CD4-positive, alpha-beta T cell treated with Interleukin-17A for 1 hour (primary cell): ENCODE measurements around the gene HOXC6.

ENCODE experiments used
- DNase-seq: peaks from one replicate; pipeline ENCODE4 v3.0.0-alpha.2; 2020

The HOXC6 gene

DNA sequence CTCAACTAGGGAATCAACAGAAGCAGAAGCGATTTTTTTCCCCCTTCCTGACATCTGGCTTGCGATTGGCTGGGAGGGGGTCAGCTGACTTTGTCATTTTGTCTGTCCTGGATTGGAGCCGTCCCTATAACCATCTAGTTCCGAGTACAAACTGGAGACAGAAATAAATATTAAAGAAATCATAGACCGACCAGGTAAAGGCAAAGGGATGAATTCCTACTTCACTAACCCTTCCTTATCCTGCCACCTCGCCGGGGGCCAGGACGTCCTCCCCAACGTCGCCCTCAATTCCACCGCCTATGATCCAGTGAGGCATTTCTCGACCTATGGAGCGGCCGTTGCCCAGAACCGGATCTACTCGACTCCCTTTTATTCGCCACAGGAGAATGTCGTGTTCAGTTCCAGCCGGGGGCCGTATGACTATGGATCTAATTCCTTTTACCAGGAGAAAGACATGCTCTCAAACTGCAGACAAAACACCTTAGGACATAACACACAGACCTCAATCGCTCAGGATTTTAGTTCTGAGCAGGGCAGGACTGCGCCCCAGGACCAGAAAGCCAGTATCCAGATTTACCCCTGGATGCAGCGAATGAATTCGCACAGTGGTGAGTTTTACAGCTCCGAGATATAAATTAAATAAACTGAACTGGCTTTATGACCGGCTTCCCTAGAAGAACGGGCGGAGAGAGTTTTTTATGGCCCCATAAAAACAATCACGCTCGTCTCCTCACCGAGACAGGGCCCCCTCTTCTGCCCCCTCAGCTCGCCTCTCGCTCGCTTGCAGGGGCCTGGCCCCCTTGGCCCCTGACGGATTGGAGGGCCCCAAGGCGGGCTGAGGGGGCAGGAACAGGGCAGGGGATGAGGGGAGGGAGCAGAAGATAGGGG, at the start of gene HOXC6:
TSS of gene HOXC6 (plus strand) at position 127 of the 888 bp plus-strand sequence. CDS start at position 209, 82 bp downstream.
- DNase-seq: no peak

DNA sequence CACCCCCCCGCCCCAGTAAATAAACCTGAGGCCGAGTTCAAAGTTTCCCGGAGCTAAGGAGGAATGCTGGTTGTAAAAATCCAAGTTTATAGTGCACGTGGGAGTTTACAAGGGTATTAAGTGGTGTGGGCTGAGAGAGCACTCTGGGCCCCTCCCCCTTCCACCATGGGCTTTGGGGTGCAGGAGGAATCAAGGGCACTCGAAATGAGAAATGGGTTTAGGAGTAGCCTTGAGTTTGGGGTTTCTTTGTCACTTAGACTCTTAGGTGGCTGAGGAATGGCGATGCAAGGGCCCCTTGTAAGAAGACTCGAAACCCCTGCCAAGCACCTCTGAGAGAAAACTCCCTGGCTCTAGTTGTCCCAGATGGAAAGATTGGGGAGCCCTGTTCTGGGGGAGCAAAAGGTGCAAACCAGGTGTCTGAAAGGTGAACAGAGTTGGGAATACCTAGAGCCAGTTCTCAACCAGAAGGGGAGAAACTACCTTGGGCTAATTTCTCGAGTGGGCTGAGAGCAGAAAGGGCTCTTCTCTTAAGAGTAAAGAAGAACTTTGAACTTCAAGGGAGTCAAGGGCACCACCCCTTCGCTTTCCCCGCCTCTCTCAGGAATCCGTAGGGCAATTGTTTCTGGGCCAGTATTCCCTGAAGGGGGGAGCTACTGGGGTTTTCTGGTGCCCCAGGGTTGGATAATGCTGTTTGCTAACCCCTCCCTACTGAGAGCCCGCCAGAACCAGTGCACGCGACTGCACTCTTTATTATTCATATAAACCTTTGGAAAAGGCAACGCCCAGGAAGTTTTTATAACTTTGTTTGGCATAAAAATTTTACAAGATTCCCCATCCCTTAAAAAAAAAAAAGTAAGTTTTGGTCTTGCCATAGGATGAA, 49.5 kb upstream of the HOXC6 start:
- no peak for DNase-seq

DNA sequence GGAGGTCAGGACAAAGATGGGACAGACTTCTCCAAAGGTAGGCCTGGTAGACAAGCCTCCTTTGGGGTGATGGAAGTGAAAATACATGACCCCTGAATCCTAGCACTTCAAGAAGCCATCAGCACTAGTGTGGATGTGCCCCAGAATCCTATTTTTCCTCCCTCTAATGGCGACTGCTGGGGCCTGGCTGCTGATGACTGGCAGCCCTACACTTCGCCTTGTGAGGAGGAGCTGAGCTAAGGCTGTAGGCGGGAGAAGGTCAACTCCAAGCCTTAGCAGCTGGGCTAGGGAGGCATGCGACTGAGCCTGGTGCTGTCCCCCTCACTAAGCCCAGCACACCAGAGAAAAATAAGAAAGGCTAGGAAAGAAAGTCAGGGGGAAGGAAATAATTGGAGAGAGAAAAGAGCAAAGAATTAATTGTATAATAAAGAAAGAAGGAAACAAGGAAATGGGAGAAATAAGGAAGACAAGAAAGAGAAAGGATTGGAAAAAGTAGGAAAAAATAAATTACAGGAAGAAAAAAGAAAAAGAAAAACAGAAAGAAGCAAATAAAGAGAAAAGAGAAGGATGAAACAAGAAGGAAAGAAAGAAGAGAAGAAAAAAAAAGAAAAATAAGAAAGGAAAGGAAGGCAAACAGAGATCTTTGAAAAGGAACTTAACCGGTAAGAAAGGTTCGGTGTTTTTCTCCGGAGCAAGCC, 48.0 kb upstream of the HOXC6 start:
- no peak for DNase-seq

DNA sequence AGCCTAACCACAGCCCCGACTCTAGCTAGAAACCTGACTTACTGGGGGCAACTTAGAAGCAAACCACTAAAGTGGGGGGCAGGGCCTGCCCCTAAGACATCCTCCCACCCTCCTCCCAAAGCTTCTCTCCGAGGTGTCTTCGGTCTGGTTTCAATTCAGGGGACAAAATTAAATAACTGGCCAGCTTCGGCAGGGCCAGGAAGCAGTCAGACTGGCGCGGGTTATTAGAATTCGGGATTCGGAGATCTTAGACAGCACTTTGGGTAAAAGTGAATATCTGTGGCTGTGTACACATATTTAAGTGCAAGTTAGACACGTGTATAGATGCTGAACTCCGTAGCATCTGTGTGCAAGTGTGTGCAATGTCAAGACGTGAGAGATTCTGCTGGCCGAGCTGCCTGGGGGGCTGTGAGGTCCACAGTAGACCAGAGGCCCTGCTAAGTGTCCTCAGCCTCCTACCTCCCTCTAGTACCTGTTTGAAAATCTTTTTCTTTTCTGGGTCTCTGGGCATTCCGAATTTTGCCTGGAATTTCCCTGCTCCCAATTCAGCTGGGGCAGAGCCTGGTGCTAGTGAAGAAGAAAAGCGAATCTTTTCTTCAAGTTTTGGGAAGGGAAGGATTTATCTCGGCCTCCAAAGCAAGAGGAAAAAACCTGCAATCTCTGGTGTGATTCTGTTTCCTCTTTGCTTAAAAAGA, 47.3 kb upstream of the HOXC6 start:
- no peak for DNase-seq

DNA sequence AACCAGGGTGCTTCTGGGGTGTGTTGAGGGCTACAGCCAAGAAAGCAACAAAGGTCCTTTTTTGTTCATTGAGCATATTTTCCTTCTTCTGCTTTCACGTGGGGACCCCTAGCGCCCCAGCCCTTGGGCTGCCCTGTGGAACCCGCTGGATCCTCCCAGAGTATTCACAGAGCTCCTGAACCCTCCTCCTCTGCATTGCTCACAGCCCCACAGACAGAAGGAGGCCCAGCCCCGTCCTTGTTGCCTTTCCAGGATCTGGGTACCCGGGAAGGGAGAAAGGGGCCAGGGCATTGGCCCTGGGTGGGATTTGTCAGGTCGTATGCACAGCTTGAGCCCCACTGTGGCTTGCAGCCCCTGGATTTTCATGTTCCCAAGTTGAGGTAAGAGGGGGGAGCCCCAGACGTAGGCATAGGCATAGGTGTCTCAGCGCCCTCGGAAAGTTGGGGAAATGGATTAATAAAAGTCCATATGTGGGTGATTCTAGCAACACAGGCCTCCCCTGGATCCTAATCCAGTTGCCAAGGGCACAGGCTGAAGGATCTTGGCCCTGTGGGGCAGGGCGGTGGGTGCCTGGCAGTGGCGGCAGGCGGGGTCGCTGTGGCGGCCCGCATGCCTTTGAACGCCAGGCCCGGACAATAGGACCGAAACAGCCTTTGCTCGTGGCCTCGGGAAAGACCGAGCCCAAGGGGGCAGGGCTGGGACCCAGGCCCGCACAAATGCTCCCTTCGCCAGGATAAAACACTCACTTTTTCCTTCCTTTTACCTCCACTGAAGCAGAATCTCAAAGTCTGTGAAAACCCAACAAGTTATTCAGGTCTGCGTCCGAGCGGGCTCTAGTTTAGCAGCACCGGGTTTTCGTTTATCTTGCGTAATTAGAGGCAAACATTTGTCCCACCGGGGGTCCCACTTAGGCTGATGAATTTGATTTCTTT, 46.3 kb upstream of the HOXC6 start:
- no peak for DNase-seq

DNA sequence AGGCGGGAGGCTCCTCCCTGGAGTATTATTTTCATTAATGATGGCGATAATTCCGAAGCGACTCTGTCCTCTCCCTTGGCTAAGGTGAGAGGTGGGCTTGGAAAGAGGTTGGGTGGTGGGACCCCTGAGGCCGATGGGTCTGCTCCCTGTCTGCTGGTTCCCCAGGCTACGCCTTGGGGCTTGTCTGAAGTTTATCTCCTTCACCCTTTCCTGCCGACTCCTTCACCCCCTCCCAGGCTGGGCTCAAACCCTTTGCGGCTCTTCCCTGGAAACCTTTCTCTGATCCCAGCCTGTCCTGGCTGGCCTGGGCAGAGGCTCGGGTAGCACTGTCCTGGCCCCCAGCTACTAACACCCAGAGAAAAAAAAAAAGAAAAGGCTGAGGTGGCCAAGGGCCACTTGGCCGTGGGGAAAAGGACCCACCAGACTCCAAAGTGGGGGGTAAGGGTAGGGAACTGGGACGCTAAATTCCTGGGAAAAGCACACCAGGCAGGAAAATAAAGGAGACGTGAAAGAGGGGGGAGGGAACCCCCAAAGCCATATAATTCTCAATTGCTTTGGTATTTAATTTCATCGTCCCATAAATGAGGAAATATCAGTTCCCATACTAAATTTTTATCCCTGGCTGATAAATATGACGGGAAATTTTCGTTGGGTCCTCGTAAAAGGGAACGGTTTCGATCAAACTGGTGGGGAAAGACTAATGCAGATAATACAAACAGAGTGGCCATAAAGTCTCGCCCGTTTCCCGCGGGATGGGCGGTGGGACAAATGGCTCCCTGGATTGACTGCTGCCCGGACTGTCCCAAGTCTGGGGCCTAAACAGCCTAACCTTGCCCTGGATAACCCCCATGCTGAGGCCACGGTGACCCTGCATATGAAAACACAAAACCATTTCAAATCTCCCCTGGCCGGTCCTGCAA, 45.3 kb upstream of the HOXC6 start:
- DNase-seq: no peak

DNA sequence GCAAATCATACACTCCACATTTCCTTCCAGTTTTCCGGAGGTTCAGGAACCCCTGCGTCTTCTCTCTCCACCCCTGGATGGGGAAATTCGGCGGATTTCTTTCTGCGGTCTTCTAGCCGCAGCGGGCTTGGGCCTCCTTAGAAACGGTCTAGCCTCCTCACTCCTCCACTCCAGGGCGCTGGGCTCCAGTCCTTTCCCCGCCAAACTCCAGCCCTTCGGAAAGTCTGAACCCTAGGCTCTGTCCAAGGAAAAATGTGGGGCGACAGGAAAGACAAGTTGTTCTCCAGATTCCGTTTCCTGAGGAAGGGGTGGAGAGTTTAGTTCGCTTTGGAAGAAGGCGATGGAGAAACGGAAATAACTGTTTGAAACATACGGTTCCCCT, 44.7 kb upstream of the HOXC6 start:
- DNase-seq: no peak

DNA sequence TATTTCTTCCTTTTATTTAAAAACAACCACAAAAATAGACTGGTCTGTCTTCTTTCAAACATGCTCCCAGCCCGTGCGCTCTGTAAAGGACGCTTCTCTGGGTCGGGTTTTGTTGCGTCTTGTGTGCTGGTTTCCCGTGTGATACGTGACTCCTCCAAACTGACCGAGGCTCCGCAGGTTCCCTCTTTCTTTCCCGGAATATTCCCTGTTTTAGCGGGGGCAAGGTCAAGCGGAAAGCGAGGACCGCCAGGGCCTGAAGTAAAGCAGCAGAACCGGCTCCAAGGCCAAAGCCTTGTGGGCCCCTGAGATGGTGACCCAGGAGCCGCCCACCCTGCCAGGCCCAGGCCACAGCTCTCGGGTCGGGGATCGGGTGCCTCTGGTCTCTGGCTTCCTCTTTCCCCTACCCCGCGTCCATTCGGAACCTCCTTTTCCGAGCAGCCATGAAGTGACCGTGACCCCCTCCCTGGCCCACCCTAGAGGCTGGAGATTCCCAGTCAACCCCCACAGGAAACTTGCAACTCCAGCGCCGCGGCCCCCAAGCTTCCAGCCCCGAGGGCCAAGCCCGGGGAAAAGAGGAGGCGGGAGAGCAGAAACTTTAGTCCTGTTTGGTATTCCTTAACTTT, 44.2 kb upstream of the HOXC6 start:
- no peak for DNase-seq

DNA sequence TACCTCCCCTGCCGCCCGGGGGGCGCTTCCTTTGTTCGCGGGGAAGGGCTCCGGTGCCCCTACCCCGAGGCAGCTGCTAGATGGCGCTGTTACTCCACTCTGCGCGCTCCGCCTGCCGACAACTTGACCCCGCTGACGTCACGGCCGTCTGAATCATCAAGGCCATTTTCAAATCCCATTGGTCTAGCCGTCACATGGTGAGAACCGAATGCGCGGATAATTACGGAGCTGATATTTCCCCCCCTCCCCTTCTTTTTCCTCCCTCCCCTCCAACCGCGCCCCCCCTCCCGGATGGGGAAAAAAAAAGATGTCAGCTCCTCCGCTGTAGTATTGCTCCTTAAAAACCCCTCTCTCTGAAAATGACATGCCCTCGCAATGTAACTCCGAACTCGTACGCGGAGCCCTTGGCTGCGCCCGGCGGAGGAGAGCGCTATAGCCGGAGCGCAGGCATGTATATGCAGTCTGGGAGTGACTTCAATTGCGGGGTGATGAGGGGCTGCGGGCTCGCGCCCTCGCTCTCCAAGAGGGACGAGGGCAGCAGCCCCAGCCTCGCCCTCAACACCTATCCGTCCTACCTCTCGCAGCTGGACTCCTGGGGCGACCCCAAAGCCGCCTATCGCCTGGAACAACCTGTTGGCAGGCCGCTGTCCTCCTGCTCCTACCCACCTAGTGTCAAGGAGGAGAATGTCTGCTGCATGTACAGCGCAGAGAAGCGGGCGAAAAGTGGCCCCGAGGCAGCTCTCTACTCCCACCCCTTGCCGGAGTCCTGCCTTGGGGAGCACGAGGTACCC, 43.1 kb upstream of the HOXC6 start, which contains the start of gene HOXC10:
TSS of gene HOXC10 (plus strand) at position 246 of the 791 bp plus-strand sequence. CDS start at position 360, 114 bp downstream.
- DNase-seq: peak; percentile 74

DNA sequence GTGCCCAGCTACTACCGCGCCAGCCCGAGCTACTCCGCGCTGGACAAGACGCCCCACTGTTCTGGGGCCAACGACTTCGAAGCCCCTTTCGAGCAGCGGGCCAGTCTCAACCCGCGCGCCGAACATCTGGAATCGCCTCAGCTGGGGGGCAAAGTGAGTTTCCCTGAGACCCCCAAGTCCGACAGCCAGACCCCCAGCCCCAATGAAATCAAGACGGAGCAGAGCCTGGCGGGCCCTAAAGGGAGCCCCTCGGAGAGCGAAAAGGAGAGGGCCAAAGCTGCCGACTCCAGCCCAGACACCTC, 42.6 kb upstream of the HOXC6 start:
- no peak for DNase-seq

DNA sequence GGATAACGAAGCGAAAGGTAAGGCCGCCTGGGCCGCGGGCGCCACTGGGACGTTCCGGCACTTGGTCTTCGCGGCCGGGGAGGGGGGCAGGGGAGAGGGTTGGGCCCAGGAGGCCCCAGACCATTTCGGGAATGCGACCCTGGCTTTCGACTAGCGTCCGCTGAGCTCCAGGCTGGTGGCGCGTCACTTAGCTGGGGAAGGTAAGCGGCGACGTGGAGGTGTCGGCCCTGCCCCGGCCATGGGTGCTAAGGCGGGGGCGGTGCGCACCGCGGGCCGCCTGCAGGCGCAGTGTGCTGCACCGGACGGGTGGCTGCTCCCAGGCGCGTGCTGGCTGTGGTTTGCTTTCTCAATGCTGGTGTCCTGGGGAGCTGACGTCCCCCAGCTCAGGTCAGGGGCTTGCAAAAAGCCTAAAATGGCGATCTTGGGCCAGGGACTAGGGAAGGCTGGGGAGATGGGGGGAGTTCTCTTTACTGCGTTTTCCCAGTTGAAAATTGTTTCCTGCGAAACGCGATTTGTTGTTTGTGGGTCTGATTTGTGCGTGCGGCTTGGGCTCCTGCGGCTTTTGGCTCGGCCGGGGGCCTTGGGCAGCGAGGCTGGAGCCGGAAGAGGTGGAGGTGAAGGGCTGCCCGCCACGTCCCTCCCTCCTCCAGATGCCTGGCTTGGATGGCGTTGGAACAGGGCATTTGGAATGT, 42.1 kb upstream of the HOXC6 start:
- no peak for DNase-seq

DNA sequence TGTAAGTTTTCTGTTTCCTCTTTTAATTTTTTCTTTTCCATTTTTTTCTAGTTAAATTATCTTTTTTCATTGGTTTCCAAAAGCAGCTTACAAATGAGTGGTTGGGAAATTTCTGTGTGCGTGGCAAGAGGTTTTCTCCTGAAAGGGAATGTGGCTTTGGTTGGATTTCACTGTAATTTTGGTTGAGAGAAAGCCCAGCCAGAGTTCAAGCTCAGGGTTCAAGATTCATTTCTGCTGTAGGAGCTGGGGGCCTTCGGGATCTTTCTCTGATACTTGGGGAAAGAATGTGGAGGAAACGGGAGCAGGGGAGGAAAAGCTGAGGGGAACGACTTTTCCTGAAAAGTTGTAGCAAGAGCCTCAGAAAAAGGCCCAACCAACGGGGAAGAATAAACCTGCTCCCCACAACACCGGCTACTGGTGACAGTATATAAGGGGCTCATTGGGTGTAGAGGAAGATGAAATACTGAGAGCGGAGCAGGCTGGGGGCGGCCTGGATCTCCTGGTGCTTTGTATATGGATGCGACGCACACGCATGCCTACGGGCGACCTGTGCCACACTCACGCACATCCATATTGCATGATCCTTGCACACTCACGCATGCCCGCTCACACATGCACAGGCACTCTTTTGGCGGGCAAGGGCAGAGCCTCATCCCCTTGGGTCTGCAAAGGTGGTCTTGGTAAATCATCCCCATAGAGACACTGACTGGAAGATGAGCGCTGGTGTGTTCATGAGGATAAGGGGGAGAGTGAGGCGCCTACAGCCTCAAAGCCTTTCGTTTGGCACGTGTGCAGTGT, 41.4 kb upstream of the HOXC6 start:
- no peak for DNase-seq

DNA sequence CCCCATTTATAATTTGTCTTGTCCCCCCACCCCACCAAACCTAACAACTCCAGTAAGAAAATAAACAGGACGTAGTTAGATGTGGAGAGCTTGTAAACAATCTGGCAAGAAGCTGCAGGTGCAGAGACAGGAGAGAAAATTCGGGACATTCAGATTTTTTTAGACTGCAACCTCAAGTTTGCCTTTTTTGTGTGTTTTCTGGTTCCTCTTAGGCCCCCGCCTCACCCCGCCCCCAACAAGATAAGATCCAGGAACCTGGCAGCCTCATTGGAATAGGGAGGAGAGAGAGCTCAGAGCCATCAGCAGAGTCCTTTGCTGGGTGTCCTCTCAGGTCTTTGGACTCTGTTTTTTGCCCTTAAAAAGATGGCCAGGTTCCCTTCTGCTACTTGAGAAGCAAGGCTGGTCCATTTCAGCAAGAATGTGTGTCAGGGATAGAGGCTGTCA, 40.4 kb upstream of the HOXC6 start:
- no peak for DNase-seq

DNA sequence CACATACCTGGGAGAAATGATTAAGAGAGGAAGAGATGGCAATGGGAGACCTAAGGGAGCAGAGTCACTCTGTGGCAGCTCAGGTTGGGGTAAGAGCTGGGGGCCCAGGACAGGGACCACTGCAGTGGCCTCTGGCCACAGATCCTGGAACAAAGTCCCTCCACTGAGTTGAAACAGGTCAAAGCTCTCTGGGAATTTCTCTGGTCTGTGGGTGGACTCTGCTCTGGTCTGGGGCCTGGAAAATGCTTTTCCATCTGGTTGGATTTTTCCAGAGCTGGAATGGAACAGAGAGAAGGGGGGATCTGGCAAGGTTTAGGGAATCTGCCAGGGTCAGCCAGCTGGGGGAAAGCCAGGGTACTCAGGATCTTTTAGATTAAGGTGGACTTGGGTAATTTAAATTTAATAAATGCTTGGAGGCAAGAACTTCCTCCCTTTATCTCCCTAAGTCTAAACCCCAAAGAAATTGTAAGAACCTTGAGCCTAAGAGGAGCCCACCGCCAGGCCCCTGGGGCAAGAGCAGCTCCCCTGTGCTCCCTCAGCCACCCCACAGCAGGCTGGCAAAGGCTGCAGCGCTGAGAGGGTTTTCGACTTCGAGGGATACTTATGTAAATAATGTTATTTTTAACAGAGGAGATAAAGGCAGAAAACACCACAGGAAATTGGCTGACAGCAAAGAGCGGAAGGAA, 39.6 kb upstream of the HOXC6 start:
- DNase-seq: no peak

DNA sequence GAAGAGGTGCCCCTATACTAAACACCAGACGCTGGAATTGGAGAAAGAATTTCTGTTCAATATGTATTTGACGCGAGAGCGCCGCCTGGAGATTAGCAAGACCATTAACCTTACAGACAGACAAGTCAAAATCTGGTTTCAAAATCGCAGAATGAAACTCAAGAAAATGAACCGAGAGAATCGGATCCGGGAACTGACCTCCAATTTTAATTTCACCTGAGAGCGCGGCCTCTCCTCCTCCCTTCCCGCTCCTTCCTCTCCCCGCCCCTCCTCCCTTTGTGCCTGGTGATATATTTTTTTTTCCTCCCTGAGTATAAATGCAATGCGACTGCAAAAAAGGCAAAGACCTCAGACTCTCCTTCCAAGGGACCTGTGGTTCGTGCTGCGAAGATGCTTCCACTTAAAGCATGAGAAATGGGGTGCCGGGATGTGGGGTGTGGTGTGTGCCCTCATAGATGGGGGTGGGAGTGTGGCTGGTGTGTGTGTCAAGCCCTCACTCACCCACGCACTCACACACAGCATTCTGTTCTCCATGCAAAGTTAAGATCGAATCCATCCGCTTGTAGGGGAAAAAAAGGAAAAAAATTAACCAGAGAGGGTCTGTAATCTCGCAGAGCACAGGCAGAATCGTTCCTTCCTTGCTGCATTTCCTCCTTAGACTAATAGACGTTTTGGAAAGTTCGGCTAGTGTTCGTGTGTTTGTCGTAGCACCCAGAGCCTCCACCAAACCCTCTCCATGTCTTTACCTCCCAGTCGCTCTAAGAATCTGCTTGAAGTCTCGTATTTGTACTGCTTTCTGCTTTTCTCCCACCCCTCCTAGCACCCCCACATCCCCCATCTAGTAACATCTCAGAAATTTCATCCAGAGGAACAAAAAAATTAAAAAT, 38.8 kb upstream of the HOXC6 start:
- DNase-seq: no peak
